Activated B cell treated with CpG ODN at 0.5 μM for 24 hours (primary cell): ENCODE results near the gene ANGPTL2. TPM values are rescaled to one million over a fixed set of nuclear protein-coding genes. Genes with fewer than 3 reads are reported as not detected.
A peak's percentile ranks its signal among the peaks of the same experiment; 100 is the strongest.

Source experiments
- ATAC-seq: fragments of 200-7000 bp; cut with Tn5 transposase; one replicate; pipeline ENCODE4 v1.10.0; 2021; ENCODE audit warnings: low read depth, mild to moderate bottlenecking, moderate library complexity
- CTCF ChIA-PET: fragments of 350-600 bp; sonication (Branson Sonifier 250); formaldehyde crosslinking; loops from one replicate; lab custom pipeline; 2021; ENCODE audit warnings: antibody characterized with exemption; lab: Charles Lee
- POLR2A ChIA-PET: fragments of 350-600 bp; sonication (Branson Sonifier 250); formaldehyde crosslinking; loops from one replicate; lab custom pipeline; 2021; ENCODE audit warnings: antibody characterized with exemption; lab: Charles Lee
- DNase-seq: peaks from one replicate; pipeline ENCODE4 v3.0.0; 2022
- H3K27ac Mint-ChIP-seq: one replicate; pipeline ENCODE4 v1.8.0; 2020; ENCODE audit warnings: mixed read lengths
- H3K27me3 Mint-ChIP-seq: one replicate; pipeline ENCODE4 v1.8.0; 2021; ENCODE audit warnings: mixed read lengths
- H3K36me3 Mint-ChIP-seq: one replicate; pipeline ENCODE4 v1.8.0; 2021; ENCODE audit warnings: low read depth, mixed read lengths
- H3K4me1 Mint-ChIP-seq: one replicate; pipeline ENCODE4 v1.8.0; 2021; ENCODE audit warnings: mixed read lengths
- H3K4me3 Mint-ChIP-seq: one replicate; pipeline ENCODE4 v1.8.0; 2020; ENCODE audit warnings: mild to moderate bottlenecking, mixed read lengths
- H3K9me3 Mint-ChIP-seq: one replicate; pipeline ENCODE4 v1.8.0; 2020; ENCODE audit warnings: mixed read lengths
- CTCF ChIP-seq: fragments of 200-600 bp; IDR thresholded peaks from one replicate; pipeline ENCODE4 v1.8.0; 2022; ENCODE audit warnings: antibody characterized with exemption, mild to moderate bottlenecking
- intact Hi-C: fragments of 100-400 bp; cut with micrococcal nuclease; formaldehyde crosslinking; loops from one replicate; pipeline ENCODE4 v1.15.1; 2024
- total RNA-seq: library from RNA; stranded (reverse); gene quantifications from 2 replicates; pipeline ENCODE4 v1.2.3, GENCODE V29; 2022

The ANGPTL2 gene
- total RNA-seq, 1 donor from 2014 or later, result not detected

DNA sequence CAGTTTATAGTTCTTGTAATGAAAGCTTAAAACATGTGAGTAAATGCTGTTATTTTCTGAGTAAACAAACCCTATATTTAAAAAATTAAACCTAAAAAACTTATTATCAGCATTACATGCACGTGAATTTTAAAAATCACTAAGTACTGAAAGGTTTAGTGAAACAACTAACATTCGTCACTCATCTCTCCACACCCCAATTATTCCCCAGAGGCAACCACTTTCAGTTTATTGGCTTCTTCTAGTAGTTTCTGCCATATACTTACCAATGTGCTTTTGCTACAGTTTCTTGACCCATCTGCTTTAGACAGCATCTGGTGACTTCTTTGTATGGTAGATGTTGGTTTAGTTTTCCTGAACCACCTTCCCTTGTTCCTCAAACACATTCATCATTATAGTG is 58.1 kb downstream of the ANGPTL2 start:
- no peak for TF ChIP-seq CTCF

DNA sequence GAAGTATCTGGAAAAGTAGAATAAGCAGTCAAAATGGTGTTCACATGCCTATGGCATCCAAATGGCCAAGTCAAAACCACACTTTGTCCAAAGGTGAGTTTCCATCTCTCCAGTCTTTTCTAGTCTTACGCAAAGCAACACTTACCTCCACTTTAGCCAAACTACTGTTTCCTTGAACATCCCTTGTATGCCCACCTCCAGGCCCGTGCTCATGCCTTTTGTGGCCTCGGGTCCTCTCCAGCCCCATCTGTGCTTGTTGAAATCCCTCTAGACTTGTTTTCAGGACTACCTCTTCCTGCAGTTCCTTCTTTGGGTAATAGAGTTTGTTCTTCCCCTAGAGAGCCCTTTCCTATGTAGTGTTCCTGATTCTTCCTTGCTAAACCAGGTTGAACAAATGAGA is 61.0 kb downstream of the ANGPTL2 start:
- DNase-seq (no peak), ATAC-seq (no peak)
- POLR2A ChIA-PET, result interaction anchor here (0.9 kb wide), 1 partner anchor 20 kb away, joined by 3 read pairs; no protein-coding TSS in a partner anchor
- H3K36me3 Mint-ChIP-seq, result peaks cover 33% of the 10 kb centered on the region
- no peak overlapping the region for H3K27ac Mint-ChIP-seq
- no peak overlapping the region for H3K4me3 Mint-ChIP-seq
- H3K27me3 Mint-ChIP-seq, result no peaks in the 10 kb centered on the region
- H3K4me1 Mint-ChIP-seq, result peaks cover 25% of the 10 kb centered on the region
- no peaks in the 10 kb centered on the region for H3K9me3 Mint-ChIP-seq
- intact Hi-C loops, result loop anchor here (5.0 kb wide), 1 partner anchor 74 kb away; no protein-coding TSS in a partner anchor
- no peak for TF ChIP-seq CTCF
- CTCF ChIA-PET, result no interaction called here

More for the DNA sequence above, 58.1 kb downstream of the ANGPTL2 start:
- H3K9me3 Mint-ChIP-seq, result no peaks in the 10 kb centered on the region
- no peak for DNase-seq
- H3K27me3 Mint-ChIP-seq, result no peaks in the 10 kb centered on the region
- peaks cover 38% of the 10 kb centered on the region for H3K36me3 Mint-ChIP-seq
- intact Hi-C loops, result loop anchor here (5.0 kb wide), 1 partner anchor 77 kb away; no protein-coding TSS in a partner anchor
- ChIA-PET POLR2A (no interaction called here), CTCF (no interaction called here)
- H3K27ac Mint-ChIP-seq, result no peak overlapping the region
- no peak overlapping the region for H3K4me3 Mint-ChIP-seq
- H3K4me1 Mint-ChIP-seq, result peaks cover 15% of the 10 kb centered on the region
- ATAC-seq, result no peak

DNA sequence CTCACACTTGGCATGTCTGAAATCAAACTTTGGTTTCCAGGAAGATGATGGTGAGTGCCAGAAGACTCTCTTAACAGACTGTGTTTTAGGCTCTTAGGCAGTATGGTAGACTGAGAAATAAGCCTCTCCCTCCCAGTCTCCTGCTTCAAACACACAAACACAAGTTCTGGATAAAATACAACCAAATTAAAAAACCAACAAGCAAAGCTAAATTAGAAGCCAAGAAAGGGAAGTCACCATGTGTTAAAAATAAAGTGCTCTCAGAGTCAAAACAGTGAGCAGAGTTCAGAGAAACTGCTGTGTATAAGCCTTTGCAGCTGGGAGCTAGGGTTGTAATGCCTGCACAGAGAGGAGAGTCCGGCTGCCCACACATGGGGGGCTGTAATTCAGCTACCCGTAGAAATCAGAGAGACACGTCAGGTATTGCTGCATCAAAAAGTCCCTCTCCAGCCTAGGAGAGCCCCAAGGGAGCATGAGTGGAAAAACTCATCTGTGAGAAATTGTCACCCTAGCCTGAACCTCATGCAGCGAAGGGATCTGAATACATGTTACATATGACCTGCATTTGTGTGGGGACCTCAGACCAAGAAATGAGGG is 62.6 kb downstream of the ANGPTL2 start:
- CTCF ChIA-PET, result interaction anchor here (0.9 kb wide), 1 partner anchor 19 kb away, joined by 3 read pairs; no protein-coding TSS in a partner anchor
- ATAC-seq, result peak; percentile 95

GRCh38 chr9:127059030-127059429 is 63.4 kb downstream of the ANGPTL2 start:
- no peak overlapping the region for H3K4me3 Mint-ChIP-seq
- ChIA-PET POLR2A (no interaction called here), CTCF (no interaction called here)
- no peaks in the 10 kb centered on the region for H3K9me3 Mint-ChIP-seq
- H3K27ac Mint-ChIP-seq, result no peak overlapping the region
- no peak for ATAC-seq
- no peaks in the 10 kb centered on the region for H3K27me3 Mint-ChIP-seq
- H3K4me1 Mint-ChIP-seq, result peaks cover 25% of the 10 kb centered on the region
- intact Hi-C loops, result no loop called here
- H3K36me3 Mint-ChIP-seq, result peaks cover 29% of the 10 kb centered on the region
- no peak for TF ChIP-seq CTCF
- DNase-seq, result no peak

More for the DNA sequence above, 62.6 kb downstream of the ANGPTL2 start:
- Mint-ChIP-seq H3K27ac (no peak overlapping the region), H3K36me3 (peaks cover 25% of the 10 kb centered on the region), H3K4me3 (no peak overlapping the region), H3K27me3 (no peaks in the 10 kb centered on the region), H3K9me3 (no peaks in the 10 kb centered on the region), H3K4me1 (peaks cover 25% of the 10 kb centered on the region)
- DNase-seq, result no peak
- no peak for TF ChIP-seq CTCF
- POLR2A ChIA-PET, result no interaction called here
- intact Hi-C loops, result loop anchor here (5.0 kb wide), 1 partner anchor 73 kb away; no protein-coding TSS in a partner anchor

DNA sequence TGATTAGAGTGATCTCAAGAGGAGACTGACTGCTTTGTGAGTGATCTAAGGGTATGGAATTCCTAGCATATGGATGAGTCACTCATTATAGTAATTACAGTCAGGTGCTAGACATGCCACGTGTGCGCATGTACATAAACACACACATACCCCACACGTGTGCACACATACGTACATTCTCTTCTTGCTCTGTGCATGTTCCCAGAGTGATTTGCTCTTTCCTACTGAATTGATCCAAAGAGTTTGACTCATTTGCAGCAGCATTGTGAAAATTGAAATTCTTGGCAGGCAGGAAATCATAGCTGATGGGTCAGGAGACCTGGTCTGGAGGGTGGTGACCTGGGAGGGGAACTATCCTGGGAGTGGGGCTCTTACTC is 63.8 kb downstream of the ANGPTL2 start:
- no peak for ATAC-seq
- Mint-ChIP-seq H3K4me1 (peaks cover 25% of the 10 kb centered on the region), H3K9me3 (no peaks in the 10 kb centered on the region), H3K27ac (no peak overlapping the region), H3K27me3 (no peaks in the 10 kb centered on the region), H3K4me3 (no peak overlapping the region), H3K36me3 (peaks cover 33% of the 10 kb centered on the region)
- ChIA-PET POLR2A (no interaction called here), CTCF (no interaction called here)
- intact Hi-C loops, result no loop called here
- no peak for TF ChIP-seq CTCF
- DNase-seq, result no peak
